HG03196 (cell line): ENCODE data around the gene VSTM5.

Source experiments
- ATAC-seq: cut with Tn5 transposase; IDR thresholded peaks from one replicate; pipeline ENCODE4 v1.9.1; 2021; ENCODE audit not compliant: unreplicated experiment

VSTM5 gene

GRCh38 chr11:93843906-93844305, 6.5 kb downstream of the VSTM5 start:
- no peak for ATAC-seq

- no peak for ATAC-seq
These were observed 8.0 kb downstream of the VSTM5 start for GRCh38 chr11:93842461-93842860.

- ATAC-seq: no peak
These were observed 8.4 kb downstream of the VSTM5 start for GRCh38 chr11:93842034-93842433.

GRCh38 chr11:93841446-93841845, 9.0 kb downstream of the VSTM5 start:
- no peak for ATAC-seq

DNA sequence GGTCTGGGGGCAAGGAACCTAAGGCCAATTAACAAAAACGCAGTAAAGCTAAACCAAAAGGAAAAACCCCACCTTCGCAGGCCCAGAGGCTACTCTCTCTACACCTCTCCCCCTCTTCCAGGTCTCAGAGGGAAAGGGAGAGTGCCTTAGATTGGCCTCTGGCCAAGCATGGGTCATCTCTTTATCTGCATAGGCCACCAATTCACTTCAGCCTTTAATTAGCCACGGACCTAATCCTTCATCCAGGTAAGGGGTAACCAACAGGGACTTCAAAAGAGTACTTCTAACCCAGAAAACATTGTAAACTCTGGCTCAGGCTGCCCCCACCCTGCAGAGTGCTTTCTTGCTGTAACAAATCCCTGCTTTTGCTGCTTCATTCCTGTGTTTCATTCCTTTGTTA, 9.4 kb downstream of the VSTM5 start:
- ATAC-seq: no peak

DNA sequence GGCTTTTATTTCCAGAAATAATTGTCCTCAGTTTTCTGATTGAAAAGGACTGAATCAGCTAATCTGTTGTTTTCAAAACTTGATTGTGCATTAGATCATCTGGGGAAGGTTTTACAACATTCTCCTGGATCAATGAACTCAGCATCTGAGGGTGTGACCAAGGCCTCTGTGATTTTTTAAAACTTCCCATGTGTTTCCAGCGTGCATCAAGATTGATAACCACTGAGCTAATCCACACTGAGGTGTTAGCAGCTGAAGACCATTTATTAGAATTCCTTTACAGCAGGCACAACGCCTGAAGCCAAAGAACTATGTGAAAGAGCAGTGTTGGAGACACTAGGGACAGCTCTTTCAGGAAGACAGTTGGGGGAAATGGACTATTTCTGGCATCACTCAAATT, 10.2 kb downstream of the VSTM5 start:
- no peak for ATAC-seq

GRCh38 chr11:93838967-93839366, 11.5 kb downstream of the VSTM5 start:
- ATAC-seq: no peak

DNA sequence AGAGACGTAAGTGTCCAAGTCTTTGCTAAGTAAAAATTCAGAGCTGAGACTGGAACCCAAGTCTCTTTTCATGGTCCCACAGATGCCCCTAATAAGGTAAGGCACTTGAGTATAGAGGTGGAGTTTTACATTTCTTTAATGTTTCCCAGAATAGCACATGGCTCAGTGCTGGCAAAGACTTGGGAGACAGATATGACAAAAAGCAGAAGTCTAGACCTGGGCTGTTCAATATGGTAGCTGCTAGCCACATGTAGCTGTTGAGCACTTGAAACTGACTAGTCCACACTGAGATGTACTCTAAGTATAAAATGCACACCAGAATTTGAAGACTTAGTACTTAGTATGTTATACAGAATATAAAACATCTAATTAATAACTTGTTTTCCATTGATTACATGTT, 17.6 kb downstream of the VSTM5 start:
- ATAC-seq: no peak

DNA sequence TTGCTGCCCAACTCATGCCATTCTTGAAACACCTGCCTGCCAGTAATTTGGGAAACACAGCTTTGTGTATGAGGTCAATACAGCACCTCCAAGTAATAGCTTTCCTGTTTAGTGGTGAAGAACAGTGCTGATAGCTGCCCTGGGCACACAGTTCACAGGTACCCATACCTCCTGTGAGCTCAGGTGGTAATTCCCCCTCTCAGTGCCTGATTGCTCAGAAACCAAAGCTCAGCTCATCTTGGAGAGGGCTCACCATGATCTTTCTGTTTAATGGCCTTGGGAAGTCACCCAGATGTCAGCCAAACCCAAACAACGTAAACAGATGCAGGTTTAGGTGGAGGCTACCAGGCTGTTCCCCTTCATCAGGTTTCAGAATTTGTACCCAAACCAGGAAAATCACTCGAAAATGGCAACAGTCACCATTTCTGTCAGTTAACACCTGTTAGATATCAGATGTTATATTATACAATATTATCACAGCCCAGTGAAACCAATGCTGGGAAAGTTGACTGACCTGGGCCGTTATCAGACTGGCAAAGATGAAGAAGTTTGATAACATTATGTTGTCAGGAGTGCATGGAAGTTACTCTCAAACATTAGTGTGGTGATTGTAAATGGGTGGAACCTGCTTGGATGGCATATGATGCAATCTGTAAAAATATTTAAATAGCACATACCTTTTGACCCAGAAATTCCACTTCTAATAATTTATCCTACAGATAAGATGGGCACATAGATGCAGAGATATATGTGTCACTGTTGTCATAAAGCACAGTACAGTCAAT, 18.9 kb downstream of the VSTM5 start:
- no peak for ATAC-seq

DNA sequence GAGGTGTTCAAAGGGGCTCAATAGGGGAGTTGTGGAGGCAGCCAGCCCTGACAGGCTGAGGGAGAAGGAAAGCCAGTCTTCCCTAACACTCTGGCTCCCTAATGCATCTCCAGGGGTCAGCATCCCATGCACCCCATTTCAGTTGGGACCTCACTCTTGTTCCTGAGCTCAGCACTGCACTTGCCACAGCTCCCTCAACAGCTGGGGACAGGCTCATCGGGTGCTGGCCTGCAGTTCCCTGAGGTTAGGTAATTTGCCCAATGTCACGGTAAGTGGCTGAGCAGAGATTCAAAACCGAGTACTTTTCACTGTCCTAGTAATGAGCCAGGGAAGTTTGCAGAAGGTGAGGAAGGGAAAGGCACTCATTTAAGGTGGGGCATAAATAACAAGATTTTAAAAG, 20.8 kb downstream of the VSTM5 start:
- ATAC-seq: no peak

DNA sequence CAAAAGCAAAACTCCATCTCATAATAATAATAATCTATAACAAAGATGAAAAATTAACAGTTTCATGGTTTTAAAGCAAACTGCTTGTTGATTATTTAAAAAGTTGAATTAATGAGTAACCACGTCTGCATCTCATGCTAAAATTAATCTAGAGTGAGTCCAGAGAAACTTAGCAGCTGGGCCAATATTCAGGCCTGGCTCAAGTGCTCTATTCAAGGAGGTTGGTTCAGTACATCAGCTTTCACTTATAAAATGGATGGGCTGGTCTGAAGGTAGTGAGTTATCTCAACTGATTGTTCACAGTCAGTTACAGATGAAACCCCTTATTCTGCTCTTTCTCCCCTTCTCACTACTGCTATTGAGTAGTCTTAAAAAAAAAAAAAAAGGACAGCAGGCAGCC, 23.1 kb downstream of the VSTM5 start:
- ATAC-seq: no peak

DNA sequence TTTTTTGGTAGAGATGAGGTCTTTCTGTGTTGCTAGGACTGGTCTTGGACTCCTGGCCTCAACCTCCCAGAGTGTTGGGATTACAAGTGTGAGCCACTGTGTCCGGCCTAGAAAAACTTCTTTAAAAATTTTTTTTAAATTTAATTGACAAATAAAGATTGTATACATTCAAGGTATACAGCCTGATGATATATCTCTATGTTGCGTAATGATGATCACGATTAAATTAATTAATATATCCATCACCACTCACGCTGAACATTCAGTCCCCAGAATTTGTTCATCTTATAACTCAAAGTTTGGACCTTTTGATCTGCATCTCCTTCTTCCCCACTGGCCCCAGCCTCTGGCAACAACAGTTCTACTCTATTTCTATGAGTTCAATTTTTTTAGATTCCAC, 27.2 kb downstream of the VSTM5 start:
- no peak for ATAC-seq

DNA sequence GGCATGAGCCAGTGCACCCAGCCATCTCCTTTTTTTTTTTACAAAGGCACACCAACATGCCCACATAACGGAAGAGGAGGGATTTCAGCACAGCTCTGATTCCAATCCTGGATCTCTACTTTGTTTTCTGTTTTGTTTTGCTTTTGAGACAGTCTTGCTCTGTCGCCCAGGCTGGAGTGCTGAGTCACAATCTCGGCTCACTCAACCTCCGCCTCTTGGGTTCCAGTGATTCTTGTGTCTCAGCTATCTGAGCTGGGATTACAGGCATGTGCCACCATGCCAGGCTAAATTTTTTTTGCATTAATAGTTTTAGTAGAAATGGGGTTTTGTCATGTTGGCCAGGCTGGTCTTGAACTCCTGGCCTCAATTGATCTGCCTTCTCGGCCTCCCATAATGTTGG, 28.1 kb downstream of the VSTM5 start:
- ATAC-seq: no peak

GRCh38 chr11:93821617-93822016, 28.8 kb downstream of the VSTM5 start:
- ATAC-seq: no peak

GRCh38 chr11:93820847-93821246, 29.6 kb downstream of the VSTM5 start:
- no peak for ATAC-seq

GRCh38 chr11:93819966-93820695, 30.3 kb downstream of the VSTM5 start:
- ATAC-seq: no peak

DNA sequence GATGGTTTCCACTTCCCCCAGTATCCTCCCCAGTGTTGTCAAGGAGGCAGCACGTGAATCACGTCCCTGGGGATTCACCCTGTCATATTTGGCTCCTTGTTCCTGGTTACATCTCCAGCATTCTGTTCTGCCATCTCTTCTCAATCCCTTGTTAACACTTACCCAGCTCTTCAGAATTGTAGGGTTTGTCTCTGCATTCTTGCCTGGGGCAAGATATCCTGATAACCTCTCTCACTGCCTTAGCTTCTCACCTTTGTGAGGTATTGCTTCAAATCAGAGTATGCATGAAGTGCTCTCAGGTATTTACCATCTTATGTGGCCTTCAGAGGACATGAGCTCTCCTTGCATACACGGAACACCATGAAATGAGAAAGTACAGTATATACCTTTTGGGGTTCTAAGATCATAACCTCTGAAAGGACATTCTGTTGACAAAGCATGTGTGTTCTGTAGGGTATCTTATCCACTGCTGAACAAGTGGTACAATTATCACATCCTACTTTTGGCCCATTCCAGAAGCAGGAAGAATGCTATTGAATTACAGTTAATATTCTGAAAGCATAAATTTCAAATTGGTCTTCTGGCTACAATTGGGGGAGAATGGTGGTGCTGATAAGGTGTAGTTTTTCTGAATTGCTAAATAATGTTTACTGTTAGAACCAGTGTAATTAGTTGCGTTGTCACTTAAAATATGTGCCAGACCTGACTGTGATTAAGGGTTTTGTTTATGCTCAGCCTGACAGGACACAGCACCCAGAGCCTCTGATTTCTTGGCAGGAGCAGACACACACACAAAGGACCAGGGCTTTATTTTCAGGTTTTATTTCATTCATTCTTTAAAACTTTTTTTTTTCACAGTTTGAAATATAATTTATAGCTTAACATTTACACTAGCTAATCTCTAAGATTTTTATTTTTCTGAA, 32.7 kb downstream of the VSTM5 start:
- ATAC-seq: no peak

DNA sequence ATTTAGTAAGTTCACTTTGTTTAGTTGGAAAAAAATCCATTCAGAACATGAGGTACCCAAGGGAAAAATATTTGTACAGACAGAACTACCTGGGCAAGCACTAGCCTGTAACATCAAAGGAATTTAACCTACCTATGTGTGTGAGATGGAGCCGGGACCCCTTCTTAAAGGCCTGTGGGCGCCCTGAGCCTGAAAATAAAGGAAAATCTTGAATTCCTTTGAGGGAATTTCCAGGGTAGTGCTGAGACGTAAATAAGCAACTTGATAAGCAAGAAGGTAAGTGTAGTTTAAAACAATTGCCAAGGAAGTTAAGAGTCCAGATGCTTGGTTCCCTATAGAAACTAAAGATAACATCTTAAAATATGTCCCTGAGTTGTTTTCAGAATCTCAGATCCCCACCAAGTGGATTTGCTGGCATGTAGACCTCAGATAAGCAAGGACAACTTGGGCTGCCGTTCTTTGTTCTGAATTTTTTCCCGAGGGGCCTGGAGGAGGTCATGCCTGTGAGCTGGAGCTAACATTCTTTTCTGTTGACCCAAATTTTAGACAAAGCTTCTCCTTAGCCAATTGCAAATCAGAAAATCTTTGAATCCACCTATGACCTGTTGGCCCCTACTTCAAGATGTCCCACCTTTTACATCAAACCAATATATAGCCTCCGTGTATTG, 35.3 kb downstream of the VSTM5 start:
- ATAC-seq: no peak

DNA sequence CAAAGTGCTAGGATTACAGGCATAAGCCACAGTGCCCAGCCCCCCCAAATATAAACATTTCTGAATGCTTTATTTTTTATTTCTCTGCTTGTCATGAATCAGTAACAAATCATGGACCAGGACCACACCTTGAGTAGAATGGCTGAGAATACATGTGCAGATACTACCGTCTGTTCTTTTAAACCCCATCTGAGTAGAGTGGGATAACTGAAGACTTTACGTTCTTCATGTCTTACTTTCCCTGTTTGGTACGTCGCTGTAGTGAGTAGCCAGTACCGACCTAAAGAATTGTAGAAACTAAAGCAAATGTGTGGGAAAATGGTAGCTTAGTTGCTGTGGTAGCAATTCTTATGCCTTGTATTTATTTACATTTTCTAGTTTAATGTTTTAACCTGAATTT, 36.4 kb downstream of the VSTM5 start:
- ATAC-seq: no peak

GRCh38 chr11:93807980-93808379, 42.4 kb downstream of the VSTM5 start:
- ATAC-seq: no peak

- ATAC-seq: no peak
These were observed 45.5 kb downstream of the VSTM5 start for GRCh38 chr11:93804879-93805278.
